Osteoblast (primary cell): Measurements from ENCODE around the gene BCKDHB. TPM values are rescaled to one million over a fixed set of nuclear protein-coding genes. Genes with fewer than 3 reads are reported as not detected.

Experiments
- DNase-seq: peaks from one replicate; pipeline ENCODE4 v3.0.0; 2011; ENCODE audit warnings: low spot score, mixed read lengths; ENCODE audit not compliant: insufficient read length; ENCODE audit errors: missing footprints
- H2AFZ ChIP-seq: 2 replicates; pipeline ENCODE4 v1.6.0; 2011; ENCODE audit warnings: mild to moderate bottlenecking, low read length
- H3K27ac ChIP-seq: 2 replicates; pipeline ENCODE4 v1.5.1; 2011; ENCODE audit warnings: mild to moderate bottlenecking, low read depth, low read length, moderate library complexity
- H3K27me3 ChIP-seq: 2 replicates; pipeline ENCODE4 v1.6.0; 2012; ENCODE audit warnings: mild to moderate bottlenecking, control low read depth, inconsistent platforms, low read length, moderate library complexity; ENCODE audit not compliant: insufficient read depth
- H3K36me3 ChIP-seq: 2 replicates; pipeline ENCODE4 v1.5.1; 2011; ENCODE audit warnings: mild to moderate bottlenecking, low read length, control low read depth, moderate library complexity; ENCODE audit not compliant: insufficient read depth
- H3K4me1 ChIP-seq: 2 replicates; pipeline ENCODE4 v1.5.1; 2011; ENCODE audit warnings: mild to moderate bottlenecking, low read length, control low read depth, moderate library complexity; ENCODE audit not compliant: insufficient read depth
- H3K4me2 ChIP-seq: 2 replicates; pipeline ENCODE4 v1.6.0; 2011; ENCODE audit warnings: mild to moderate bottlenecking, low read length; ENCODE audit not compliant: insufficient read depth
- H3K4me3 ChIP-seq: fragments of 200-600 bp; sonication (generic); 3 replicates; pipeline ENCODE4 v1.5.1; 2012; ENCODE audit warnings: mild to moderate bottlenecking, low read length, inconsistent platforms; ENCODE audit not compliant: insufficient read depth
- H3K79me2 ChIP-seq: 2 replicates; pipeline ENCODE4 v1.6.0; 2012; ENCODE audit warnings: mild to moderate bottlenecking, low read length, control low read depth, inconsistent platforms; ENCODE audit not compliant: insufficient read depth
- H3K9me3 ChIP-seq: 2 replicates; pipeline ENCODE4 v1.5.1; 2011; ENCODE audit warnings: low read depth, low read length, control low read depth
- H4K20me1 ChIP-seq: 2 replicates; pipeline ENCODE4 v1.6.0; 2012; ENCODE audit warnings: mild to moderate bottlenecking, low read length, control low read depth; ENCODE audit not compliant: insufficient read depth
- total RNA-seq: library from RNA; depleted of rRNA; stranded (reverse); fragments of >200 nt; gene quantifications from 2 replicates; pipeline ENCODE4 v1.2.3, GENCODE V29; 2012
- TF ChIP-seq, protein P1 (sequence below): IDR thresholded peaks from 2 replicates; pipeline ENCODE4 v1.5.1; 2011; ENCODE audit warnings: mild to moderate bottlenecking, low read depth, low read length, moderate library complexity; ENCODE audit errors: extremely low read depth

BCKDHB gene
- total RNA-seq, 1 donor, result 18.8 TPM

- H3K4me1 ChIP-seq, result peaks cover 9% of the 10 kb centered on the region
- TF ChIP-seq, protein P1, sequence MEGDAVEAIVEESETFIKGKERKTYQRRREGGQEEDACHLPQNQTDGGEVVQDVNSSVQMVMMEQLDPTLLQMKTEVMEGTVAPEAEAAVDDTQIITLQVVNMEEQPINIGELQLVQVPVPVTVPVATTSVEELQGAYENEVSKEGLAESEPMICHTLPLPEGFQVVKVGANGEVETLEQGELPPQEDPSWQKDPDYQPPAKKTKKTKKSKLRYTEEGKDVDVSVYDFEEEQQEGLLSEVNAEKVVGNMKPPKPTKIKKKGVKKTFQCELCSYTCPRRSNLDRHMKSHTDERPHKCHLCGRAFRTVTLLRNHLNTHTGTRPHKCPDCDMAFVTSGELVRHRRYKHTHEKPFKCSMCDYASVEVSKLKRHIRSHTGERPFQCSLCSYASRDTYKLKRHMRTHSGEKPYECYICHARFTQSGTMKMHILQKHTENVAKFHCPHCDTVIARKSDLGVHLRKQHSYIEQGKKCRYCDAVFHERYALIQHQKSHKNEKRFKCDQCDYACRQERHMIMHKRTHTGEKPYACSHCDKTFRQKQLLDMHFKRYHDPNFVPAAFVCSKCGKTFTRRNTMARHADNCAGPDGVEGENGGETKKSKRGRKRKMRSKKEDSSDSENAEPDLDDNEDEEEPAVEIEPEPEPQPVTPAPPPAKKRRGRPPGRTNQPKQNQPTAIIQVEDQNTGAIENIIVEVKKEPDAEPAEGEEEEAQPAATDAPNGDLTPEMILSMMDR, result no peak
- no peaks in the 10 kb centered on the region for H3K36me3 ChIP-seq
- H3K4me3 ChIP-seq, result no peak overlapping the region
- H2AFZ ChIP-seq, result no peak overlapping the region
- no peaks in the 10 kb centered on the region for H3K9me3 ChIP-seq
- H3K79me2 ChIP-seq, result no peaks in the 10 kb centered on the region
- no peak for DNase-seq
- no peaks in the 10 kb centered on the region for H4K20me1 ChIP-seq
- no peak overlapping the region for H3K27ac ChIP-seq
- H3K4me2 ChIP-seq, result no peak overlapping the region
- no peaks in the 10 kb centered on the region for H3K27me3 ChIP-seq
Measured at GRCh38 chr6:80183019-80183795, 76.7 kb downstream of the BCKDHB start.

DNA sequence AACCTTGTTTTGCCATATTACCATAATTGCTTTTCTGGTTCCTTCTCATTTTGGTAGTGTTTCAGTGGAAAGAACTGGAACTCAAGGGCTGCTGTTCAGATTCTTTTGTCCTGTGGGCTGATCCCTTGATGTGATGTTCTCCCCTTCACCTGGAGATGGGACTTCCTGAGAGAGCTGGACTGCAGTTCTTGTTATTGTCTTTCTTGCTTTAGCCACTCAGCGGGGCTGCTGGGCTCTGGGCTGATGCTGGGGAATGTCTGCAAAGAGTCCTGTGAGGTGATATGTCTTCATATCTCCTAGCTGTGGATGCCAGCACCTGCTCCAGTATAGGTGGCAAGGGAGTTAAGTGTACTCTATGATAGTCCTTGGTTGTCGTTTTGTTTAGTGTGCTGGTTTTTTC lies 79.0 kb downstream of the BCKDHB start:
- H3K36me3 ChIP-seq, result no peaks in the 10 kb centered on the region
- H3K9me3 ChIP-seq, result no peaks in the 10 kb centered on the region
- H3K4me1 ChIP-seq, result peaks cover 9% of the 10 kb centered on the region
- DNase-seq, result no peak
- no peak overlapping the region for H3K4me3 ChIP-seq
- H3K79me2 ChIP-seq, result no peaks in the 10 kb centered on the region
- no peak overlapping the region for H2AFZ ChIP-seq
- H4K20me1 ChIP-seq, result no peaks in the 10 kb centered on the region
- no peaks in the 10 kb centered on the region for H3K27me3 ChIP-seq
- TF ChIP-seq, protein P1, result no peak
- no peak overlapping the region for H3K27ac ChIP-seq
- H3K4me2 ChIP-seq, result no peak overlapping the region

GRCh38 chr6:80186082-80186481 lies 79.6 kb downstream of the BCKDHB start:
- Histone ChIP-seq H3K27me3 (no peaks in the 10 kb centered on the region), H3K4me2 (no peak overlapping the region), H3K9me3 (no peaks in the 10 kb centered on the region), H2AFZ (no peak overlapping the region), H3K79me2 (no peaks in the 10 kb centered on the region), H3K36me3 (no peaks in the 10 kb centered on the region), H4K20me1 (no peaks in the 10 kb centered on the region), H3K4me3 (no peak overlapping the region), H3K4me1 (peaks cover 9% of the 10 kb centered on the region), H3K27ac (no peak overlapping the region)
- no peak for DNase-seq
- TF ChIP-seq, protein P1, result no peak

GRCh38 chr6:80196906-80197305 lies 90.4 kb downstream of the BCKDHB start:
- Histone ChIP-seq H3K27ac (no peak overlapping the region), H3K4me1 (no peaks in the 10 kb centered on the region), H2AFZ (no peak overlapping the region), H3K4me2 (no peak overlapping the region), H3K79me2 (no peaks in the 10 kb centered on the region), H3K9me3 (no peaks in the 10 kb centered on the region), H4K20me1 (no peaks in the 10 kb centered on the region), H3K27me3 (no peaks in the 10 kb centered on the region), H3K4me3 (no peak overlapping the region), H3K36me3 (no peaks in the 10 kb centered on the region)
- DNase-seq, result no peak
- TF ChIP-seq, protein P1, result no peak
